ENCODE results near the gene NLK.

- TF ChIP-seq NR2C2 (CRISPR knock-in tag; IDR thresholded peaks at IDR 0.05) (no peak), ZNF219 (CRISPR knock-in tag; IDR thresholded peaks at IDR 0.05; ENCODE audit: borderline replicate concordance) (no peak)
- TF ChIP-seq, protein P1, sequence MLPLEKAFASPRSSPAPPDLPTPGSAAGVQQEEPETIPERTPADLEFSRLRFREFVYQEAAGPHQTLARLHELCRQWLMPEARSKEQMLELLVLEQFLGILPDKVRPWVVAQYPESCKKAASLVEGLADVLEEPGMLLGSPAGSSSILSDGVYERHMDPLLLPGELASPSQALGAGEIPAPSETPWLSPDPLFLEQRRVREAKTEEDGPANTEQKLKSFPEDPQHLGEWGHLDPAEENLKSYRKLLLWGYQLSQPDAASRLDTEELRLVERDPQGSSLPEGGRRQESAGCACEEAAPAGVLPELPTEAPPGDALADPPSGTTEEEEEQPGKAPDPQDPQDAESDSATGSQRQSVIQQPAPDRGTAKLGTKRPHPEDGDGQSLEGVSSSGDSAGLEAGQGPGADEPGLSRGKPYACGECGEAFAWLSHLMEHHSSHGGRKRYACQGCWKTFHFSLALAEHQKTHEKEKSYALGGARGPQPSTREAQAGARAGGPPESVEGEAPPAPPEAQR (CRISPR knock-in tag; IDR thresholded peaks at IDR 0.05), result no peak
These were observed 89.1 kb downstream of the NLK start for GRCh38 chr17:28131599-28131998.
